GM12873 (cell line): ENCODE measurements around the gene KIAA0825.

ENCODE experiments used
- TF ChIP-seq, protein P1 (sequence below): IDR thresholded peaks from 2 replicates; pipeline ENCODE4 v1.5.1; 2012; ENCODE audit warnings: low read depth, mild to moderate bottlenecking, moderate library complexity, low read length, control low read depth; ENCODE audit not compliant: insufficient read depth; ENCODE audit errors: missing control alignments

The KIAA0825 gene

DNA sequence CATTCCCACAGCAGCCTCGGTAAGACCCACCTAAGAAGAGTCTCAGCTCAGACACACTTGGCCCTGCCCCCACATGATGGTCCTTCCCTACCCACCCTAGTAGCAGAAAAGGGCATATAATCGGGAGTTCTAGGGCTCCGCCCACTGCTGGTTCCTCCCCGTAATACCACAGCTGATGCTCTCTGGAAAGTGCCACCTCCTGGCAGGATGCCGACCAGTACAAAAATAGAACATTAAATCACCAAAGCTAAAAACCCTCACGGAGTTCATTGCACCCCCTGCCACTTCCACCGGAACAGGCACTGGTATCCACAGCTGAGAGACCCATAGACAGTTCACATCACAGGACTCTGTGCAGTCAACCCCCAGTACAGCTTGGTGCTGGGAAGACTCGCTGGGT, 271.3 kb downstream of the KIAA0825 start:
- TF ChIP-seq, protein P1, sequence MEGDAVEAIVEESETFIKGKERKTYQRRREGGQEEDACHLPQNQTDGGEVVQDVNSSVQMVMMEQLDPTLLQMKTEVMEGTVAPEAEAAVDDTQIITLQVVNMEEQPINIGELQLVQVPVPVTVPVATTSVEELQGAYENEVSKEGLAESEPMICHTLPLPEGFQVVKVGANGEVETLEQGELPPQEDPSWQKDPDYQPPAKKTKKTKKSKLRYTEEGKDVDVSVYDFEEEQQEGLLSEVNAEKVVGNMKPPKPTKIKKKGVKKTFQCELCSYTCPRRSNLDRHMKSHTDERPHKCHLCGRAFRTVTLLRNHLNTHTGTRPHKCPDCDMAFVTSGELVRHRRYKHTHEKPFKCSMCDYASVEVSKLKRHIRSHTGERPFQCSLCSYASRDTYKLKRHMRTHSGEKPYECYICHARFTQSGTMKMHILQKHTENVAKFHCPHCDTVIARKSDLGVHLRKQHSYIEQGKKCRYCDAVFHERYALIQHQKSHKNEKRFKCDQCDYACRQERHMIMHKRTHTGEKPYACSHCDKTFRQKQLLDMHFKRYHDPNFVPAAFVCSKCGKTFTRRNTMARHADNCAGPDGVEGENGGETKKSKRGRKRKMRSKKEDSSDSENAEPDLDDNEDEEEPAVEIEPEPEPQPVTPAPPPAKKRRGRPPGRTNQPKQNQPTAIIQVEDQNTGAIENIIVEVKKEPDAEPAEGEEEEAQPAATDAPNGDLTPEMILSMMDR = no peak

DNA sequence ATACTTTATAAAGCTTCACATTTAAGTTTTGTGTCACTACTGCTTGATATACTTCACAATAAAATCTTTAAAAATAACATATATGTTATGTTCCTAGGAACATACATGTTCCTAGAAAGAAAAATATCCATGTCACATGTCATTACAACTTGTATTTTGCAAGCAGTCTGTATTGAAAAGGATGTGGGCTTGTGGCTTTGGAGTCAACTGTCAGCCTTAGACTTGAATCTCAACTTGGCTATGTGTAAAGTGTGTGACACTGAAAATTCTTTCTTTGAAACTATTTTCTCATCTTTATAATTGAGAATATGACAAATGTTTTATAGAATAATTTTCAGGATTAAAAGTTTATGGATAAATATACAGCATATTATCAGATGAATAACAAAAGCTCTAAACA, 273.1 kb downstream of the KIAA0825 start:
- TF ChIP-seq, protein P1 = no peak

DNA sequence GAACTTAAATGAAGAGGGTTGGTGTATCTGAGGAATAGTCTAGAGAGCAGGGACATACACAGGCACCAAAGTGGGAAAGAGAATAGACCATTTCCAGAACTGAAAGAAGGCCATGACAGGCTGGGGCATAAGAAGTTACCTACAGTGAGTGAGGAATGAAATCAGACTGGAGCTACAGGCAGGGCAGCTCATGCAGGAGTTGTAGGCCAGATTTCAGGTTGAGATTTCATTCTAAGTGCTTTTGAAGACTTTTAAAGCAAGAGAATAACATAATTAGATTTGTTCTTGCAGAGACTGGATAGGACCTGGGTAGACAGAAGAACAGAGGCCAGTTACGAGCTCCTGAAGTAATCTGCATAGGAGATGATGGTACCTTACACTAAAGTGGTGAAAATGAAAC, 280.8 kb downstream of the KIAA0825 start:
- TF ChIP-seq, protein P1 = no peak

DNA sequence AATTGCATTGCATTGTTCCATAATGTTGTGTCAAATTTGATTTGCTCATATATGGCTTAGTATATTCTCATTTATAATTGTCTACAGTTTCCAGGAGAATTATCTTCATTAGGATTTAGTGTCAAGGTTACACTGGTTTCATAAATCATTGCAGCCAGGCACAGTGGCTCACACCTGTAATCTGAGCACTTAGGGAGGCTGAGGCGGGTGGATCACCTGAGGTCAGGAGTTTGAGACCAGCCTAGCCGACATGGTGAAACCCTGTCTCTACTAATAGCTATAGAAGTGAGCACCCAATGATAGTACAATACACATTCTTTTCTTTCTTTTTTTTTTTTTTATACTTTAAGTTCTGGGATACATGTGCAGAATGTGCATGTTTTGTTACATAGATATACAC, 282.5 kb downstream of the KIAA0825 start:
- TF ChIP-seq, protein P1 = no peak

DNA sequence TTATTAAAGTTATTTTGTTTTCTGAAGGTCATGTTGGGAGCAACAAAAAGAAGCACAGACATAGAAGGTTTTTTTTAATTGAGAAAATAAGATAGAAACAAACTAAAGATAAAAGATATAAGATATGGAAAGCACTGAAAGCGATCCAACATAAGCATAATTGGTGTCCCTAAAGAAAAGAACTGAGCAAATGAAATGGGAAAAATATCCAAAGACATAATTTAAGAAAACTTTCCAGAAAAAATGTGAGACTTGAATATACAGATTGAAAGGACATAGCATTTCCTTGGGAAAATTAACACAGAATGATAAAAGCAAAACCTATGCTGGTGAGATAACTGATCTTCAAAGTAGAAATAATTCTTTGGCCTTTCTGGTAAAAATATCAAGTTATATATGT, 289.3 kb downstream of the KIAA0825 start:
- TF ChIP-seq, protein P1 = no peak

DNA sequence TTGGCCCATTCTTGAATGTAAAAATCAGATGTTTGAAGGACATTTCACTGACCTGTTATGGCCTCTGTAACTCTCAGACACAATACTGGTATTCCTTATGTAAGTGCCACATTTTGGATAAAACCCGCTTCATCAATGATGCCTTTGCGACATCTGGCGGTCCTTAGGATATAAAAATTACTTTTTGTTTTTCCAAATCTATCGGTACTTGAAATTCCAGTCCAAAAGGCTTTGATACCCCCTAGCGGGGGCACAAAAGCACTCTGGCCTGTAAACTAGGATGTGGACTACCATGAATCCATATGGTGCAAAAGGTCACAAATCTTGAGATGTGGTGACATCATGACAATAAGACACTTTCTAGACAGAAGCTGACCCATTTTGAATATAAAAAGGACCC, 291.8 kb downstream of the KIAA0825 start:
- TF ChIP-seq, protein P1 = no peak

DNA sequence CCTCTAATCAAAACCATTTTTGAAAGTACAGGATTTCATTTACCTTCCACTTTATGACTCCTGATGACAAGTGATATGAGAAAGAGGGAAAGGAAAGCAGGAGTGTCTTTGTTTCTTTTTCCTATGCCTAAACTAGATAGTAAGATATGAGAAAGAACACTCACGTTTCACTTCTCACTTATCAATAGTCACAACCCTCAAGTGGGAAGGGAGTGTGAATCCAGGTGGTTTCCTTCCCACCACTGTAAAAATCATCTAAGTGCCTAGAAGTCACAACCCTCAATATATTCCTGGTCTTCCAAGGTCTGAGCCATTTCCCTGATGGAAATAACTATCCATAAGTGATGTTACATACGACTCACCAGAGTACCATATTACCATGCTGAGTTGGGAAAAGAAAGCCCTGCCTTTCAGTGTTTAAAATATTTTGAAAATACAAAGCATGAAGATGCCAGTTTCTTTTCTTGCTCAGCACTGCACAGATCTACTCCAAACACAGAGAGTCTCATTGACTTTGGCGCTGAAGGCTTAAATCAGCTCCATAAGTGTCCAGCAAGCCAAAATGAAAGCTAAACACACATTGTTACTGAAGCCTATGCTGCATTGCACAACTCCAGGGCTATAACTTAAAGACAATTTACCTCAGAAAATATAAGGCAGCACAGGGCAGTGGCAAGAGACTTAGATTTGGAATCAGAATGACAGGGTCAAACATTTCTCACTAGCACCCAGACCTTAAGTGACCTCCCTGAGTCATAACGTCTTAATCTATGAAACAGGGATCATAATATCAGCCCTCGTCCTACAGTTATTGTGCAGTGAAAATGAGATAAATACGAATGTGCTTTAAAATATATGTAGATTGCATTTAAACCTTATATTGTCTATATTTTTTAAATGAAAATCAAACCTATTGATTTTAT, 301.2 kb downstream of the KIAA0825 start:
- TF ChIP-seq, protein P1 = no peak
